A549 (cell line): ENCODE data around the gene GBE1. TPM values are rescaled to one million over a fixed set of nuclear protein-coding genes. Genes with fewer than 3 reads are reported as not detected.

Experiments
- ATAC-seq, 2 experiments: fragments of 200-7000 bp in 1 of 2; fragments of >200 bp in 1 of 2; cut with Nextera tagmentation in 1 of 2; cut with Tn5 transposase in 1 of 2; 3 replicates each; pipeline versions ENCODE4 v1.8.0 to v1.9.1; 2018 to 2020; ENCODE audit warnings: mild to moderate bottlenecking in 1 of 2, moderate library complexity in 1 of 2
- CTCF ChIA-PET: fragments of 300-600 bp; sonication (Branson Sonifier 250); formaldehyde crosslinking; extraction: SDS; loops from one replicate; lab custom pipeline; 2021; ENCODE audit warnings: antibody characterized with exemption, inconsistent platforms; lab: Yijun Ruan, JAX
- POLR2A ChIA-PET: fragments of 350-600 bp; formaldehyde crosslinking; extraction: SDS; loops from one replicate; lab custom pipeline; 2021; ENCODE audit warnings: antibody characterized with exemption, inconsistent platforms; lab: Yijun Ruan, JAX
- DNase-seq, 2 experiments: peaks; one replicate each; pipeline versions ENCODE4 v3.0.0 to v3.0.0-alpha.2; 2011 to 2016; ENCODE audit warnings: low read depth in 1 of 2, low spot score in 1 of 2
- FAIRE-seq: peaks from 2 replicates; lab custom pipeline; 2011; peaks lifted over from hg19 to GRCh38; lab: Jason Lieb, UNC
- H3K27ac ChIP-seq, 2 experiments: fragments of >200 bp; sonication (Bioruptor Twin); formaldehyde crosslinking; 3 replicates each; pipeline ENCODE4 v1.5.1; 2016 to 2017
- H3K4me1 ChIP-seq: fragments of >200 bp; sonication (Bioruptor Twin); formaldehyde crosslinking; 3 replicates; pipeline ENCODE4 v1.6.1; 2016
- H3K4me2 ChIP-seq: fragments of >200 bp; sonication (Bioruptor Twin); formaldehyde crosslinking; 3 replicates; pipeline ENCODE4 v1.6.1; 2016
- H3K4me3 ChIP-seq: fragments of >200 bp; sonication (Bioruptor Twin); formaldehyde crosslinking; 3 replicates; pipeline ENCODE4 v1.5.1; 2016
- H3K9me3 ChIP-seq: fragments of >200 bp; sonication (Bioruptor Twin); formaldehyde crosslinking; 3 replicates; pipeline ENCODE4 v1.6.1; 2016
- CBX2 ChIP-seq: fragments of 200-600 bp; sonication (generic); IDR thresholded peaks from 2 replicates; pipeline ENCODE4 v1.6.1; 2016; ENCODE audit warnings: low read depth, mild to moderate bottlenecking, borderline replicate concordance
- ESRRA ChIP-seq: fragments of 150-350 bp; IDR thresholded peaks from 2 replicates; pipeline ENCODE4 v1.6.1; 2014; ENCODE audit warnings: mild to moderate bottlenecking, low read length, borderline replicate concordance
- FOSB ChIP-seq: fragments of 250-450 bp; sonication (Bioruptor Pico); IDR thresholded peaks from 2 replicates; pipeline ENCODE4 v1.5.0; 2020; ENCODE audit warnings: mild to moderate bottlenecking, moderate library complexity
- FOXS1 ChIP-seq: fragments of 250-450 bp; sonication (Bioruptor Pico); IDR thresholded peaks from 2 replicates; pipeline ENCODE4 v1.5.0; 2020; ENCODE audit warnings: mild to moderate bottlenecking, moderate library complexity
- HEYL ChIP-seq: fragments of 250-450 bp; sonication (Bioruptor Pico); IDR thresholded peaks from 2 replicates; pipeline ENCODE4 v1.8.0; 2021; ENCODE audit warnings: mild to moderate bottlenecking, moderate library complexity
- JUNB ChIP-seq: fragments of >200 bp; sonication (Bioruptor Twin); formaldehyde crosslinking; IDR thresholded peaks from 2 replicates; pipeline ENCODE4 v1.6.1; 2016
- MAFK ChIP-seq: fragments of 450-650 bp; IDR thresholded peaks from 2 replicates; pipeline ENCODE4 v1.6.1; 2014; ENCODE audit not compliant: partially characterized antibody
- PHF8 ChIP-seq: fragments of 200-600 bp; sonication (generic); IDR thresholded peaks from 2 replicates; pipeline ENCODE4 v1.6.1; 2016; ENCODE audit warnings: low read depth, mild to moderate bottlenecking, antibody characterized with exemption, moderate library complexity, borderline replicate concordance
- POLR2A ChIP-seq: IDR thresholded peaks from 2 replicates; pipeline ENCODE4 v1.6.1; 2012; ENCODE audit warnings: mild to moderate bottlenecking, low read length
- RCOR1 ChIP-seq: fragments of 150-350 bp; IDR thresholded peaks from 2 replicates; pipeline ENCODE4 v1.6.1; 2014; ENCODE audit warnings: antibody characterized with exemption, low read length, low read depth
- RFX5 ChIP-seq: fragments of 450-650 bp; IDR thresholded peaks from 2 replicates; pipeline ENCODE4 v1.7.1; 2014; ENCODE audit warnings: antibody characterized with exemption, mild to moderate bottlenecking, moderate library complexity
- RNF2 ChIP-seq: fragments of 200-600 bp; sonication (generic); IDR thresholded peaks from 2 replicates; pipeline ENCODE4 v1.6.1; 2016; ENCODE audit warnings: low read depth, mild to moderate bottlenecking, antibody characterized with exemption, moderate library complexity, borderline replicate concordance
- SMC3 ChIP-seq: fragments of >200 bp; sonication (Bioruptor Twin); formaldehyde crosslinking; IDR thresholded peaks from 3 replicates; pipeline ENCODE4 v1.6.1; 2018; ENCODE audit warnings: inconsistent platforms
- TP53 ChIP-seq: fragments of 250-450 bp; sonication (Bioruptor Pico); IDR thresholded peaks from 2 replicates; pipeline ENCODE4 v1.5.0; 2021; ENCODE audit warnings: mild to moderate bottlenecking, moderate library complexity
- ZC3H11A ChIP-seq: fragments of 450-650 bp; IDR thresholded peaks from 2 replicates; pipeline ENCODE4 v1.6.1; 2014; ENCODE audit warnings: antibody characterized with exemption, mild to moderate bottlenecking
- ZFP36 ChIP-seq: fragments of 450-650 bp; IDR thresholded peaks from 2 replicates; pipeline ENCODE4 v1.6.1; 2014; ENCODE audit warnings: borderline replicate concordance; ENCODE audit not compliant: partially characterized antibody
- ZSCAN20 ChIP-seq: fragments of 250-450 bp; sonication (Bioruptor Pico); IDR thresholded peaks from 2 replicates; pipeline ENCODE4 v1.8.0; 2022; ENCODE audit warnings: mild to moderate bottlenecking, moderate library complexity
- WGBS: methylation state at CpG from one replicate; pipeline ENCODE4 v1.1.6; 2017; ENCODE audit errors: missing lambda C conversion rate; 5-methylcytosine and 5-hydroxymethylcytosine counted together
- polyA plus RNA-seq, 4 experiments: library from polyadenylated mRNA; depleted of rRNA in 3 of 4; stranded (reverse); fragments of >200 nt; fragmentation: RNase III in 1 of 4; extraction: RNeasy Plus Mini Kit Qiagen cat#74134 plus additional on column Dnase treatment in 1 of 4; gene quantifications; 2 replicates in 3 of 4; 3 replicates in 1 of 4; pipeline ENCODE4 v1.2.3, GENCODE V29; 2011 to 2017
- TF ChIP-seq, protein P1 (sequence below): fragments of 250-450 bp; sonication (Bioruptor Pico); IDR thresholded peaks from 2 replicates; pipeline ENCODE4 v1.5.0; 2021; ENCODE audit warnings: mild to moderate bottlenecking, moderate library complexity, borderline replicate concordance
- TF ChIP-seq, protein P2 (sequence below): fragments of 450-650 bp; IDR thresholded peaks from 2 replicates; pipeline ENCODE4 v1.6.1; 2014; ENCODE audit warnings: antibody characterized with exemption
- TF ChIP-seq, protein P3 (sequence below): fragments of 150-350 bp; IDR thresholded peaks from 2 replicates; pipeline ENCODE4 v1.6.1; 2014; ENCODE audit warnings: low read depth, mild to moderate bottlenecking, low read length
- TF ChIP-seq, protein P4 (sequence below): IDR thresholded peaks from 2 replicates; pipeline ENCODE4 v1.6.1; 2012
- TF ChIP-seq, protein P5 (sequence below): IDR thresholded peaks from 2 replicates; pipeline ENCODE4 v1.6.1; 2012; ENCODE audit warnings: low read depth, borderline replicate concordance
- TF ChIP-seq, protein P6 (sequence below): fragments of 200-600 bp; sonication (generic); IDR thresholded peaks from 2 replicates; pipeline ENCODE4 v1.6.1; 2016; ENCODE audit warnings: antibody characterized with exemption, mild to moderate bottlenecking, moderate library complexity

Gene GBE1
- polyA plus RNA-seq, 2 of the 4 experiments (the other 2 are of a cell fraction), result 39.5 to 55.0 TPM

DNA sequence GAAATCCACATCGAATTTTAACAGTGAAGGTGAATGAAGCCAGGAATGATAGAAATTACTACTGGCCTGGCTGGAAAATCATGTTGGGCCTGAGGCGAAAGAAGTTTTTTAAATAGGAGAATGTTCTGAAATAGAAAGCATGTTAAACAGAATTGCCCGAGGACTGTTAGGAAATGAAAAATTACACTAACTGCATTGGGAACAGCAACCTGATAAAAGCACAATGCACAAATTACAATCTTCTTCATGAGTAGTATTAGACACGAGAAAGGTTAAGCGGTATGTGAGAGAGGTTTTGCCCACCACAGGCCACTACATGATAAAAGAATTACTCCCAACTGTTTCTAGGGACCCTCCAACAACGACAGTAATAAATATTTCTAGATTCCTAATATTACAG lies 18.9 kb downstream of the GBE1 start:
- no peak for DNase-seq
- CTCF ChIA-PET, result interaction anchor here (0.7 to 1.2 kb wide), 2 partner anchors 14 to 18 kb away, joined by 3 read pairs; no protein-coding TSS in a partner anchor
- Histone ChIP-seq H3K27ac (peak overlapping the region; percentile 89 to 92), H3K9me3 (no peaks in the 10 kb centered on the region), H3K4me1 (peaks cover 63% of the 10 kb centered on the region), H3K4me3 (peak overlapping the region; percentile 25; the same call in 2 of the 3 replicates), H3K4me2 (peak overlapping the region; percentile 94)
- 4% methylated on average over 6 of the region's 6 CpGs for WGBS
- no peak for TF ChIP-seq HEYL (CRISPR knock-in tag)
- TF ChIP-seq, protein P1, sequence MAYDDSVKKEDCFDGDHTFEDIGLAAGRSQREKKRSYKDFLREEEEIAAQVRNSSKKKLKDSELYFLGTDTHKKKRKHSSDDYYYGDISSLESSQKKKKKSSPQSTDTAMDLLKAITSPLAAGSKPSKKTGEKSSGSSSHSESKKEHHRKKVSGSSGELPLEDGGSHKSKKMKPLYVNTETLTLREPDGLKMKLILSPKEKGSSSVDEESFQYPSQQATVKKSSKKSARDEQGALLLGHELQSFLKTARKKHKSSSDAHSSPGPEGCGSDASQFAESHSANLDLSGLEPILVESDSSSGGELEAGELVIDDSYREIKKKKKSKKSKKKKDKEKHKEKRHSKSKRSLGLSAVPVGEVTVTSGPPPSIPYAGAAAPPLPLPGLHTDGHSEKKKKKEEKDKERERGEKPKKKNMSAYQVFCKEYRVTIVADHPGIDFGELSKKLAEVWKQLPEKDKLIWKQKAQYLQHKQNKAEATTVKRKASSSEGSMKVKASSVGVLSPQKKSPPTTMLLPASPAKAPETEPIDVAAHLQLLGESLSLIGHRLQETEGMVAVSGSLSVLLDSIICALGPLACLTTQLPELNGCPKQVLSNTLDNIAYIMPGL (CRISPR knock-in tag), result no peak
- TF ChIP-seq SMC3, result no peak
- no peak for TF ChIP-seq ZSCAN20 (CRISPR knock-in tag)
- TF ChIP-seq, protein P2, sequence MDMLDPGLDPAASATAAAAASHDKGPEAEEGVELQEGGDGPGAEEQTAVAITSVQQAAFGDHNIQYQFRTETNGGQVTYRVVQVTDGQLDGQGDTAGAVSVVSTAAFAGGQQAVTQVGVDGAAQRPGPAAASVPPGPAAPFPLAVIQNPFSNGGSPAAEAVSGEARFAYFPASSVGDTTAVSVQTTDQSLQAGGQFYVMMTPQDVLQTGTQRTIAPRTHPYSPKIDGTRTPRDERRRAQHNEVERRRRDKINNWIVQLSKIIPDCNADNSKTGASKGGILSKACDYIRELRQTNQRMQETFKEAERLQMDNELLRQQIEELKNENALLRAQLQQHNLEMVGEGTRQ, result no peak
- no peak for TF ChIP-seq RNF2
- no peak for TF ChIP-seq ZC3H11A
- TF ChIP-seq, protein P3, sequence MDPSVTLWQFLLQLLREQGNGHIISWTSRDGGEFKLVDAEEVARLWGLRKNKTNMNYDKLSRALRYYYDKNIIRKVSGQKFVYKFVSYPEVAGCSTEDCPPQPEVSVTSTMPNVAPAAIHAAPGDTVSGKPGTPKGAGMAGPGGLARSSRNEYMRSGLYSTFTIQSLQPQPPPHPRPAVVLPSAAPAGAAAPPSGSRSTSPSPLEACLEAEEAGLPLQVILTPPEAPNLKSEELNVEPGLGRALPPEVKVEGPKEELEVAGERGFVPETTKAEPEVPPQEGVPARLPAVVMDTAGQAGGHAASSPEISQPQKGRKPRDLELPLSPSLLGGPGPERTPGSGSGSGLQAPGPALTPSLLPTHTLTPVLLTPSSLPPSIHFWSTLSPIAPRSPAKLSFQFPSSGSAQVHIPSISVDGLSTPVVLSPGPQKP, result no peak
- TF ChIP-seq, protein P4, sequence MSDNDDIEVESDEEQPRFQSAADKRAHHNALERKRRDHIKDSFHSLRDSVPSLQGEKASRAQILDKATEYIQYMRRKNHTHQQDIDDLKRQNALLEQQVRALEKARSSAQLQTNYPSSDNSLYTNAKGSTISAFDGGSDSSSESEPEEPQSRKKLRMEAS, result no peak
- no peak for TF ChIP-seq POLR2A
- FAIRE-seq, result no peak
- ATAC-seq, result peak in 1 of 2 experiments; percentile 13; a peak in 3 of 6 replicates
- POLR2A ChIA-PET, result no interaction called here

DNA sequence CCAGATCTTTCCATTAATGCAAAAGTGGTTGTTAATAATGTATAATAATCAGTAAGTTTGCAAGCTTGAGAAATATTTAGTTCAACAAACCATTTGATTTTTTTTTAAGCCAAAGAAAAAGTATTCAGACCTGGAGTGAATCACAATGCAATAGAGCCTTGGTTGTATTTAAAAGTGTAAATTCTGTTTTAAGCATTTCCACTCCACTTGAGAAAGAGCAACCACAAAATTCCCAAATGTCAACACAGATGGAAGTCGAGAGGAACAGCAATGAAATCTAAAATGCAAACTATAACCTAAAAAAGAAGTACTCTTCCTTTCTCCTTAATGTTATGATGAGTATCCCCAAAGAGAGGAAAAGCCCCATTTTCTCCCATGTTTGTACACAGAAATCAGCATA lies 20.2 kb downstream of the GBE1 start:
- H3K9me3 ChIP-seq, result no peaks in the 10 kb centered on the region
- ChIA-PET POLR2A (no interaction called here), CTCF (no interaction called here)
- FAIRE-seq (no peak), ATAC-seq (no peak), DNase-seq (no peak)
- TF ChIP-seq ZFP36, result no peak
- no peak for TF ChIP-seq FOSB
- TF ChIP-seq RFX5, result no peak
- TF ChIP-seq, protein P5, sequence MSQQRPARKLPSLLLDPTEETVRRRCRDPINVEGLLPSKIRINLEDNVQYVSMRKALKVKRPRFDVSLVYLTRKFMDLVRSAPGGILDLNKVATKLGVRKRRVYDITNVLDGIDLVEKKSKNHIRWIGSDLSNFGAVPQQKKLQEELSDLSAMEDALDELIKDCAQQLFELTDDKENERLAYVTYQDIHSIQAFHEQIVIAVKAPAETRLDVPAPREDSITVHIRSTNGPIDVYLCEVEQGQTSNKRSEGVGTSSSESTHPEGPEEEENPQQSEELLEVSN, result no peak
- no peak for TF ChIP-seq ZC3H11A
- no peak for TF ChIP-seq POLR2A
- no peak for TF ChIP-seq ESRRA
- TF ChIP-seq FOXS1 (CRISPR knock-in tag), result no peak
- TF ChIP-seq MAFK, result no peak
- no peak for TF ChIP-seq JUNB
- TF ChIP-seq CBX2, result no peak
- TF ChIP-seq RNF2, result no peak
- TF ChIP-seq PHF8, result no peak
- no peak for TF ChIP-seq RCOR1
- TF ChIP-seq, protein P6, sequence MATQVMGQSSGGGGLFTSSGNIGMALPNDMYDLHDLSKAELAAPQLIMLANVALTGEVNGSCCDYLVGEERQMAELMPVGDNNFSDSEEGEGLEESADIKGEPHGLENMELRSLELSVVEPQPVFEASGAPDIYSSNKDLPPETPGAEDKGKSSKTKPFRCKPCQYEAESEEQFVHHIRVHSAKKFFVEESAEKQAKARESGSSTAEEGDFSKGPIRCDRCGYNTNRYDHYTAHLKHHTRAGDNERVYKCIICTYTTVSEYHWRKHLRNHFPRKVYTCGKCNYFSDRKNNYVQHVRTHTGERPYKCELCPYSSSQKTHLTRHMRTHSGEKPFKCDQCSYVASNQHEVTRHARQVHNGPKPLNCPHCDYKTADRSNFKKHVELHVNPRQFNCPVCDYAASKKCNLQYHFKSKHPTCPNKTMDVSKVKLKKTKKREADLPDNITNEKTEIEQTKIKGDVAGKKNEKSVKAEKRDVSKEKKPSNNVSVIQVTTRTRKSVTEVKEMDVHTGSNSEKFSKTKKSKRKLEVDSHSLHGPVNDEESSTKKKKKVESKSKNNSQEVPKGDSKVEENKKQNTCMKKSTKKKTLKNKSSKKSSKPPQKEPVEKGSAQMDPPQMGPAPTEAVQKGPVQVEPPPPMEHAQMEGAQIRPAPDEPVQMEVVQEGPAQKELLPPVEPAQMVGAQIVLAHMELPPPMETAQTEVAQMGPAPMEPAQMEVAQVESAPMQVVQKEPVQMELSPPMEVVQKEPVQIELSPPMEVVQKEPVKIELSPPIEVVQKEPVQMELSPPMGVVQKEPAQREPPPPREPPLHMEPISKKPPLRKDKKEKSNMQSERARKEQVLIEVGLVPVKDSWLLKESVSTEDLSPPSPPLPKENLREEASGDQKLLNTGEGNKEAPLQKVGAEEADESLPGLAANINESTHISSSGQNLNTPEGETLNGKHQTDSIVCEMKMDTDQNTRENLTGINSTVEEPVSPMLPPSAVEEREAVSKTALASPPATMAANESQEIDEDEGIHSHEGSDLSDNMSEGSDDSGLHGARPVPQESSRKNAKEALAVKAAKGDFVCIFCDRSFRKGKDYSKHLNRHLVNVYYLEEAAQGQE, result no peak
- no peak for TF ChIP-seq TP53 (CRISPR knock-in tag)
- TF ChIP-seq, protein P4, result no peak
- peak overlapping the region; percentile 94 for H3K4me2 ChIP-seq
- no peak overlapping the region for H3K4me3 ChIP-seq
- WGBS, result 29% methylated on average over 1 of the region's 1 CpG
- peaks cover 55% of the 10 kb centered on the region for H3K4me1 ChIP-seq
- peak overlapping the region; percentile 64 to 92 for H3K27ac ChIP-seq
